ENCODE results near the gene USP37.

The USP37 gene

GRCh38 chr2:218402911-218403411 is 165.2 kb downstream of the USP37 start:
- DNase-seq (ENCODE audit: low read depth), result no peak

- no peak for DNase-seq (ENCODE audit: low read depth)
Measured at GRCh38 chr2:218402491-218402901, 165.7 kb downstream of the USP37 start.

DNA sequence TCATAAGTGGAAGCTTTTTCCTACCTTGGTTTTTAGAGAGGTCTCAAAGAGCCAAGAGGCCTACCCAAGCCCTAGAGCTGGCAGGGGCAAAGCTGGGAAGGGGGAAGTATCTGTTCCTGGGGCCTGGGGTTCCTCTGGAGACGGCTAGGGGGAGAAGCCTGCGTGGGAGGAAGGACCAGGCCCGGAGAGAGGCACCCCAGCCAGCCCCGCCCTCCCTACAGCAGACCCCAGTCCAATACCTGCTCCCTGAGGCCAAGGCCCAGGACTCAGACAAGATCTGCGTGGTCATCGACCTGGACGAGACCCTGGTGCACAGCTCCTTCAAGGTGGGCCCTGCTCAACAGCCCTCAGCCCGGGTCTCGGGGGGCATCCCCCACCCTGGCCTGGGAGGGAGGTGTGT is 166.3 kb downstream of the USP37 start:
- no peak for DNase-seq (ENCODE audit: low read depth)

DNA sequence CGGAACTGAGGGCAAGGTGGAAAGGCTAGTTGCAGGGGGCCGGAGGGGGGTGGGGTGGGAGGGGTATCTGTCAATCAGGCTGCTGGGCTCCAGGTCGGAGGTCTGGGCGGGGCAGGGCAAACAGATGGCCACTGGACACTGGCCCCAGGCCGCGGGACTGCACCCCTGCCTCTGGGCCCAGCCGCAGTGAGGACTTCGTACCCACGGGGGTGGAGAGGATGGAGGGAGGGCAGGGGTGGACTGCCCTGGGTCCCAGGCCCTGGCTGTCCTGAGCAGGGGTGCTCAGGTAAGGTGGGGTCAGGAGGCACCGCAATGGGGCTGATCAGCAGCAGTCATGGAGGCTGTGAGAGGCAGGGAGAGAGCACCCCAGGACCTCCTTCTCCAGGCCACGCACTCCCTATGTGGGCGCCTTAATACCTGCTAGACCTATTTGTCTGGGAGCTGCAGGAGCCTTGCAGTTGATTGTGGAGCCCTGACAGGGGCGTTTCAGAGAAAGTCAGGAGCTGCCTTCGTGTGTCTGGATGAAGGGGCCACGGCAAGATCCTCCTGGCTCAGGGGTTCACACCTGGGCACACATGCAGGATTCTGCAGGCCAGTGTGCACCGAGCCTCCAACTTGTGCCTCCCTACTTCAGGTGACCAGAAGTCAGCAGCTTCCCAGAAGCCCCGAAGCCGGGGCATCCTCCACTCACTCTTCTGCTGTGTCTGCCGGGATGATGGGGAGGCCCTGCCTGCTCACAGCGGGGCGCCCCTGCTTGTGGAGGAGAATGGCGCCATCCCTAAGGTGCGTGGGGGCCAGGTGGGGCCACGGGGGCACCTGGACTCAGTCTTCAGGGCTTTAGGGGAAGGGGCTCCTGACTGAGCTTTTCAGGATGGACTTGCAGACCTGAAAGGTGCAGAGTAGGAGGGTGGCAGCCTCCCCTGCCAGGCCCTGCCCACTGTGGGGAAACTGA is 166.9 kb downstream of the USP37 start:
- DNase-seq (ENCODE audit: low read depth), result no peak
